HepG2 (cell line): ENCODE results near the gene OAT. TPM values are rescaled to one million over a fixed set of nuclear protein-coding genes. Genes with fewer than 3 reads are reported as not detected.

Experiments used
- CBX1 ChIP-seq: IDR thresholded peaks from one replicate; pipeline ENCODE4 v1.6.1; 2016; ENCODE audit warnings: antibody characterized with exemption, low read depth
- FLYWCH1 ChIP-seq: sonication (generic); formaldehyde crosslinking; IDR thresholded peaks from 2 replicates; pipeline ENCODE4 v1.8.1; 2023; ENCODE audit warnings: mild to moderate bottlenecking, missing genetic modification reagents
- HNRNPK ChIP-seq: fragments of 200-400 bp; formaldehyde crosslinking; IDR thresholded peaks from 2 replicates; pipeline ENCODE4 v1.6.1; 2018; ENCODE audit warnings: low read length, low read depth, moderate library complexity, mild to moderate bottlenecking; ENCODE audit not compliant: poor library complexity, severe bottlenecking
- KAT7 ChIP-seq: IDR thresholded peaks from 2 replicates; pipeline ENCODE4 v1.6.1; 2018; ENCODE audit warnings: borderline replicate concordance, missing compliant biosample characterization
- PAWR ChIP-seq: sonication (generic); formaldehyde crosslinking; IDR thresholded peaks from 2 replicates; pipeline ENCODE4 v1.4.0; 2020; ENCODE audit warnings: missing genetic modification reagents, mild to moderate bottlenecking, borderline replicate concordance
- SMAD3 ChIP-seq: sonication (generic); formaldehyde crosslinking; IDR thresholded peaks from 2 replicates; pipeline ENCODE4 v1.4.0; 2020; ENCODE audit warnings: missing genetic modification reagents
- SP1 ChIP-seq, 2 experiments: fragments of 450-650 bp in 1 of 2; sonication (generic) in 1 of 2; formaldehyde crosslinking in 1 of 2; IDR thresholded peaks; 2 replicates each; pipeline versions ENCODE4 v1.4.0 to v1.6.1; 2016 to 2020; ENCODE audit warnings: missing genetic modification reagents in 1 of 2
- TCF12 ChIP-seq, 2 experiments: fragments of 450-650 bp in 1 of 2; sonication (generic) in 1 of 2; formaldehyde crosslinking in 1 of 2; IDR thresholded peaks; 2 replicates each; pipeline versions ENCODE4 v1.6.1 to v1.8.0; 2017 to 2022; ENCODE audit warnings: antibody characterized with exemption in 1 of 2, mild to moderate bottlenecking in 1 of 2, missing genetic modification reagents in 1 of 2, moderate library complexity in 1 of 2
- ZNF264 ChIP-seq: sonication (generic); formaldehyde crosslinking; IDR thresholded peaks from 2 replicates; pipeline ENCODE4 v1.4.0; 2020; ENCODE audit warnings: missing genetic modification reagents
- ZNF34 ChIP-seq: sonication (generic); formaldehyde crosslinking; IDR thresholded peaks from 2 replicates; pipeline ENCODE4 v1.4.0; 2020; ENCODE audit warnings: mild to moderate bottlenecking, missing genetic modification reagents, borderline replicate concordance
- ZNF510 ChIP-seq: sonication (generic); formaldehyde crosslinking; IDR thresholded peaks from 2 replicates; pipeline ENCODE4 v1.4.0; 2020; ENCODE audit warnings: low read depth, mild to moderate bottlenecking, missing genetic modification reagents
- ZNF644 ChIP-seq: IDR thresholded peaks from 2 replicates; pipeline ENCODE4 v1.6.1; 2016; ENCODE audit warnings: low read depth
- ZNF879 ChIP-seq: sonication (generic); formaldehyde crosslinking; IDR thresholded peaks from 2 replicates; pipeline ENCODE4 v1.8.1; 2023; ENCODE audit warnings: missing genetic modification reagents
- polyA plus RNA-seq, 8 experiments: library from polyadenylated mRNA; depleted of rRNA in 3 of 8; stranded (reverse) in 7 of 8; unstranded in 1 of 8; fragments of >200 nt; fragmentation: Illumina TruSeq in 4 of 8; extraction: Trizol in 4 of 8; gene quantifications; 2 replicates each; pipeline versions ENCODE4 v1.2.1 to v1.2.3, GENCODE V29; 2011 to 2016; ENCODE audit warnings: low read depth in 4 of 8, missing spikeins in 1 of 8, mixed read lengths in 1 of 8; ENCODE audit not compliant: insufficient read depth in 1 of 8
- total RNA-seq, 5 experiments: library from RNA; depleted of rRNA; stranded (reverse); fragments of >200 nt; fragmentation: Illumina TruSeq; extraction: Trizol; gene quantifications; 2 replicates each; pipeline ENCODE4 v1.2.3, GENCODE V29; 2016; ENCODE audit warnings: low read depth in 1 of 5
- TF ChIP-seq, protein P1 (sequence below): sonication (generic); formaldehyde crosslinking; IDR thresholded peaks from one replicate; pipeline ENCODE4 v1.5.1; 2020; ENCODE audit warnings: mild to moderate bottlenecking, missing genetic modification reagents; ENCODE audit errors: not compliant biosample characterization
- TF ChIP-seq, protein P2 (sequence below): sonication (generic); formaldehyde crosslinking; IDR thresholded peaks from 2 replicates; pipeline ENCODE4 v1.8.0; 2022; ENCODE audit warnings: missing genetic modification reagents, mild to moderate bottlenecking, moderate library complexity, borderline replicate concordance
- TF ChIP-seq, protein P3 (sequence below), 2 experiments: fragments of 450-650 bp in 1 of 2; sonication (generic) in 1 of 2; formaldehyde crosslinking; IDR thresholded peaks; 2 replicates each; pipeline versions ENCODE4 v1.5.0 to v1.8.0; 2020 to 2022; ENCODE audit warnings: mild to moderate bottlenecking in 1 of 2, missing genetic modification reagents in 1 of 2

OAT gene
- total and polyA plus RNA-seq, 2 of the 13 experiments (the other 11 are each of a cell fraction or from before 2014, with no cell fraction given), result 87.8 to 96.7 TPM

DNA sequence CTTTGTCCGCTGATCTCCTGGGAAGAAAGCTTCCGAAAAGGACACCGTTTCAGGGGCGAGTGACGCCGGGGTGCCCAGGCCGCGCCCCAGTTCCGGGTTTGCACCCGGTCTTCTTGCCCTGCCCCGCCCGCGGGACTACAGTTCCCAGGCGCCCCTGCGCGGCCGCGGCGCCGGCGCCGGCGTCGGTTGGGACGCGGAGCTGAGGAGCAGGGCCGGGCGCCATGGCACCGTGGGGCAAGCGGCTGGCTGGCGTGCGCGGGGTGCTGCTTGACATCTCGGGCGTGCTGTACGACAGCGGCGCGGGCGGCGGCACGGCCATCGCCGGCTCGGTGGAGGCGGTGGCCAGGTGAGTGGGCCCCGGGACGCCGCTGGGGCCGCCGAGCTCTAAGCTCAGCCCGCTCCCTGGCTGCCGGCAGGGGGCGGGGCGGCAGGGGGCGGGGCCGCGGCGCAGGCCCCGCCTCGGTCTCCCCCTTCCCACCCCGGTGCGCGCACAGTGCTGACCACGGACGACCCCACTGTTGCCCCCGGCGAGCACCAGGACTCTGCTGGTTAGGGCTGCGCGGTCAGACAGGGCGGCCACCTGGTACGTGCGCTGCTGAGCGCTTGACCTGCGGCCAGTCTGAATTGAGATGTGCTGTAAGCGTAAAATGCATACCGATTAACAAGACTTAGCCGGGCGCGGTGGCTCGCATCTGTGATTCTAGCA is 43.1 kb upstream of the OAT start, which contains the start of gene LHPP (continued):
- TF ChIP-seq, protein P1, sequence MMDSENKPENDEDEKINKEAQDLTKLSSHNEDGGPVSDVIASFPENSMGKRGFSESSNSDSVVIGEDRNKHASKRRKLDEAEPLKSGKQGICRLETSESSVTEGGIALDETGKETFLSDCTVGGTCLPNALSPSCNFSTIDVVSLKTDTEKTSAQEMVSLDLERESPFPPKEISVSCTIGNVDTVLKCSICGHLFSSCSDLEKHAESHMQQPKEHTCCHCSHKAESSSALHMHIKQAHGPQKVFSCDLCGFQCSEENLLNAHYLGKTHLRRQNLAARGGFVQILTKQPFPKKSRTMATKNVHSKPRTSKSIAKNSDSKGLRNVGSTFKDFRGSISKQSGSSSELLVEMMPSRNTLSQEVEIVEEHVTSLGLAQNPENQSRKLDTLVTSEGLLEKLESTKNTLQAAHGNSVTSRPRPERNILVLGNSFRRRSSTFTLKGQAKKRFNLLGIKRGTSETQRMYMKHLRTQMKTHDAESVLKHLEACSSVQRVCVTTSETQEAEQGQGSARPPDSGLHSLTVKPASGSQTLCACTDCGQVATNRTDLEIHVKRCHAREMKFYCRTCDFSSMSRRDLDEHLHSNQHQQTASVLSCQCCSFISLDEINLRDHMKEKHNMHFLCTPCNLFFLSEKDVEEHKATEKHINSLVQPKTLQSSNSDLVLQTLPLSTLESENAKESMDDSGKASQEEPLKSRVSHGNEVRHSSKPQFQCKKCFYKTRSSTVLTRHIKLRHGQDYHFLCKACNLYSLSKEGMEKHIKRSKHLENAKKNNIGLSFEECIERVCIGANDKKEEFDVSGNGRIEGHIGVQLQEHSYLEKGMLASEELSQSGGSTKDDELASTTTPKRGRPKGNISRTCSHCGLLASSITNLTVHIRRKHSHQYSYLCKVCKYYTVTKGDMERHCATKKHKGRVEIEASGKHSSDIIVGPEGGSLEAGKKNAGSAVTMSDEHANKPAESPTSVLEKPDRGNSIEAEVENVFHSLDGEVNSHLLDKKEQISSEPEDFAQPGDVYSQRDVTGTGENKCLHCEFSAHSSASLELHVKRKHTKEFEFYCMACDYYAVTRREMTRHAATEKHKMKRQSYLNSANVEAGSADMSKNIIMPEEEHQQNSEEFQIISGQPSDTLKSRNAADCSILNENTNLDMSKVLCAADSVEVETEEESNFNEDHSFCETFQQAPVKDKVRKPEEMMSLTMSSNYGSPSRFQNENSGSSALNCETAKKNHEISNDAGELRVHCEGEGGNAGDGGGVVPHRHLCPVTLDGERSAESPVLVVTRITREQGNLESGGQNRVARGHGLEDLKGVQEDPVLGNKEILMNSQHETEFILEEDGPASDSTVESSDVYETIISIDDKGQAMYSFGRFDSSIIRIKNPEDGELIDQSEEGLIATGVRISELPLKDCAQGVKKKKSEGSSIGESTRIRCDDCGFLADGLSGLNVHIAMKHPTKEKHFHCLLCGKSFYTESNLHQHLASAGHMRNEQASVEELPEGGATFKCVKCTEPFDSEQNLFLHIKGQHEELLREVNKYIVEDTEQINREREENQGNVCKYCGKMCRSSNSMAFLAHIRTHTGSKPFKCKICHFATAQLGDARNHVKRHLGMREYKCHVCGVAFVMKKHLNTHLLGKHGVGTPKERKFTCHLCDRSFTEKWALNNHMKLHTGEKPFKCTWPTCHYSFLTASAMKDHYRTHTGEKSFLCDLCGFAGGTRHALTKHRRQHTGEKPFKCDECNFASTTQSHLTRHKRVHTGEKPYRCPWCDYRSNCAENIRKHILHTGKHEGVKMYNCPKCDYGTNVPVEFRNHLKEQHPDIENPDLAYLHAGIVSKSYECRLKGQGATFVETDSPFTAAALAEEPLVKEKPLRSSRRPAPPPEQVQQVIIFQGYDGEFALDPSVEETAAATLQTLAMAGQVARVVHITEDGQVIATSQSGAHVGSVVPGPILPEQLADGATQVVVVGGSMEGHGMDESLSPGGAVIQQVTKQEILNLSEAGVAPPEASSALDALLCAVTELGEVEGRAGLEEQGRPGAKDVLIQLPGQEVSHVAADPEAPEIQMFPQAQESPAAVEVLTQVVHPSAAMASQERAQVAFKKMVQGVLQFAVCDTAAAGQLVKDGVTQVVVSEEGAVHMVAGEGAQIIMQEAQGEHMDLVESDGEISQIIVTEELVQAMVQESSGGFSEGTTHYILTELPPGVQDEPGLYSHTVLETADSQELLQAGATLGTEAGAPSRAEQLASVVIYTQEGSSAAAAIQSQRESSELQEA (CRISPR knock-in tag), result no peak
- no peak for TF ChIP-seq TCF12 (IDR thresholded peaks at IDR 0.05)
- TF ChIP-seq TCF12 (CRISPR knock-in tag; IDR thresholded peaks at IDR 0.05), result no peak
- no peak for TF ChIP-seq ZNF510 (CRISPR knock-in tag)
- no peak for TF ChIP-seq CBX1
- TF ChIP-seq HNRNPK, result no peak
- no peak for TF ChIP-seq ZNF644 (CRISPR knock-in tag)
- no peak for TF ChIP-seq ZNF34 (CRISPR knock-in tag)
- TF ChIP-seq ZNF879 (CRISPR knock-in tag), result no peak
- peak; percentile 2; the same call in 1 of the 2 replicates for TF ChIP-seq SMAD3 (CRISPR knock-in tag)
- TF ChIP-seq, protein P2, sequence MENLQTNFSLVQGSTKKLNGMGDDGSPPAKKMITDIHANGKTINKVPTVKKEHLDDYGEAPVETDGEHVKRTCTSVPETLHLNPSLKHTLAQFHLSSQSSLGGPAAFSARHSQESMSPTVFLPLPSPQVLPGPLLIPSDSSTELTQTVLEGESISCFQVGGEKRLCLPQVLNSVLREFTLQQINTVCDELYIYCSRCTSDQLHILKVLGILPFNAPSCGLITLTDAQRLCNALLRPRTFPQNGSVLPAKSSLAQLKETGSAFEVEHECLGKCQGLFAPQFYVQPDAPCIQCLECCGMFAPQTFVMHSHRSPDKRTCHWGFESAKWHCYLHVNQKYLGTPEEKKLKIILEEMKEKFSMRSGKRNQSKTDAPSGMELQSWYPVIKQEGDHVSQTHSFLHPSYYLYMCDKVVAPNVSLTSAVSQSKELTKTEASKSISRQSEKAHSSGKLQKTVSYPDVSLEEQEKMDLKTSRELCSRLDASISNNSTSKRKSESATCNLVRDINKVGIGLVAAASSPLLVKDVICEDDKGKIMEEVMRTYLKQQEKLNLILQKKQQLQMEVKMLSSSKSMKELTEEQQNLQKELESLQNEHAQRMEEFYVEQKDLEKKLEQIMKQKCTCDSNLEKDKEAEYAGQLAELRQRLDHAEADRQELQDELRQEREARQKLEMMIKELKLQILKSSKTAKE (CRISPR knock-in tag), result no peak
- TF ChIP-seq PAWR (CRISPR knock-in tag), result no peak
- TF ChIP-seq KAT7, result no peak
- TF ChIP-seq ZNF264 (CRISPR knock-in tag), result no peak
- TF ChIP-seq, protein P3, sequence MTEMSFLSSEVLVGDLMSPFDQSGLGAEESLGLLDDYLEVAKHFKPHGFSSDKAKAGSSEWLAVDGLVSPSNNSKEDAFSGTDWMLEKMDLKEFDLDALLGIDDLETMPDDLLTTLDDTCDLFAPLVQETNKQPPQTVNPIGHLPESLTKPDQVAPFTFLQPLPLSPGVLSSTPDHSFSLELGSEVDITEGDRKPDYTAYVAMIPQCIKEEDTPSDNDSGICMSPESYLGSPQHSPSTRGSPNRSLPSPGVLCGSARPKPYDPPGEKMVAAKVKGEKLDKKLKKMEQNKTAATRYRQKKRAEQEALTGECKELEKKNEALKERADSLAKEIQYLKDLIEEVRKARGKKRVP (CRISPR knock-in tag; IDR thresholded peaks at IDR 0.05), result no peak
- no peak for TF ChIP-seq FLYWCH1 (CRISPR knock-in tag)
- TF ChIP-seq SP1 (IDR thresholded peaks at IDR 0.05), result no peak
- TF ChIP-seq SP1 (CRISPR knock-in tag; IDR thresholded peaks at IDR 0.05), result no peak; the same call in 1 of the 2 replicates
